Skin of body (tissue), 2 donors: ENCODE measurements around the gene INMT. TPM values are rescaled to one million over a fixed set of nuclear protein-coding genes. Genes with fewer than 3 reads are reported as not detected.

ENCODE experiments used
- DNase-seq: peaks from one replicate; lab custom pipeline; 2025; lab: John Stamatoyannopoulos, UW
- total RNA-seq: library from RNA; depleted of rRNA; stranded (reverse); fragments of >200 nt; gene quantifications from one replicate; pipeline ENCODE4 v1.2.3, GENCODE V29; 2014

INMT gene
- total RNA-seq, 1 donor from 2014 or later = 5.9 TPM

GRCh38 chr7:30780941-30781340 lies 29.0 kb downstream of the INMT start:
- DNase-seq = no peak

DNA sequence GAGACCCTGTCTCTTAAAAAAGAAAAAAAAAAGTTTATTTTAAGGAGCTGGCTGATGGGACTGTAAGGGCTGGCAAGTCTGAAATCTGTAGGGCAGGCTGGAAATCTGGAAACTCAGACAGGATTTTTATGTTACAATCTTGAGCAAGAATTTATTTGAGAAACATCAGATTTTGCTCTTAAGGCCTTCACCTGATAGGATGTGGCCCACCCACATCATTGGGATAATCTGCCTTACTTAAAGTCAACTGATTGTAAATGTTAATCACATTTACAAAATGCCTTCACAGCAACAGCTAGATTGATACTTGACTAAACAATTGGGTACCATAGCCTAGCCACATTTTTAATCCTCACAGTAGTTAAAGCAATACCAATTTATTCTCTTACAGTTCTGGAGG lies 30.8 kb downstream of the INMT start:
- DNase-seq = no peak

DNA sequence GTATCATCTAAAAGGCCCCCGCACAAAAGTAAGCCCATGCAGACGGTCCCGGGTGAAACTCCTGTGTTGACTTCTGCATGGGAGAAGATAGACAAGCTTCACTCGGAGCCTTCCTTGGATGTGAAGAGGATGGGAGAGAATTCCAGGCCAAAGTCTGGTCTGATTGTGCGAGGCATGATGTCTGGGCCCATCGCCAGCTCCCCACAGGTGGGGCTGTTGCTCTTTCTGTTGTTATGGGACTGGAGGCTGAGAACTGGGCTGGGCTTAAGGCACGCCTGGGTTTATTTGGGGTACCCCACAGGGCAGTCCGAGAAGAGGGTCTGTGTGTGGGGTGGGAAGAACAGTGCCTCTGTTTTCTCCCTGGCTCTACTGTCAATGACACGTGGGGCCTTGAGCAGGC lies 33.9 kb downstream of the INMT start:
- no peak for DNase-seq

DNA sequence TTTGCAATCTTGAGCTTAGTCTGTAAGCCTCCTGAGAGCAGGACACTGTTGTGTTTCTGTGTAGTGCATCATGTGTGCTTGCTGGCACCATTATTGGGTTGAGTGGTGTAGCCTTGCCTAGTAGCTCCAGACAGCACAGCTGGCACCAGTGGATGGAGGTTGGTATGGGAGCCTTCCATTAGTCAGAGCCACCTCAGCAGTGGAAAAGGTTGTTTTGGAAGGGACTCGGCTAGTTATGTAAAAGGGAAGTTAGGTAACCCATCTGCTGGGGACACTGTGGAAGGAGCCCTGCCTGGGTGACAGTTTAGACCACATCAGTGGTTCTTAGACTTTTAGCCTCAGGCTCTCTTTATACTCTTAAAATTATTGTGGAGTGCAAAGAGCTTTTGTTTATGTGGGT lies 35.6 kb downstream of the INMT start:
- no peak for DNase-seq

GRCh38 chr7:30788640-30789333 lies 36.9 kb downstream of the INMT start:
- no peak for DNase-seq

- DNase-seq = no peak
Measured at GRCh38 chr7:30789334-30789711, 37.4 kb downstream of the INMT start.

GRCh38 chr7:30790356-30790755 lies 38.4 kb downstream of the INMT start:
- no peak for DNase-seq

- DNase-seq = no peak
Measured at GRCh38 chr7:30791114-30791513, 39.2 kb downstream of the INMT start.

- no peak for DNase-seq
Measured at GRCh38 chr7:30795161-30795948, 43.4 kb downstream of the INMT start.

GRCh38 chr7:30796105-30796869 lies 44.4 kb downstream of the INMT start:
- no peak for DNase-seq

- no peak for DNase-seq
Measured at GRCh38 chr7:30797176-30798040, 45.5 kb downstream of the INMT start.

DNA sequence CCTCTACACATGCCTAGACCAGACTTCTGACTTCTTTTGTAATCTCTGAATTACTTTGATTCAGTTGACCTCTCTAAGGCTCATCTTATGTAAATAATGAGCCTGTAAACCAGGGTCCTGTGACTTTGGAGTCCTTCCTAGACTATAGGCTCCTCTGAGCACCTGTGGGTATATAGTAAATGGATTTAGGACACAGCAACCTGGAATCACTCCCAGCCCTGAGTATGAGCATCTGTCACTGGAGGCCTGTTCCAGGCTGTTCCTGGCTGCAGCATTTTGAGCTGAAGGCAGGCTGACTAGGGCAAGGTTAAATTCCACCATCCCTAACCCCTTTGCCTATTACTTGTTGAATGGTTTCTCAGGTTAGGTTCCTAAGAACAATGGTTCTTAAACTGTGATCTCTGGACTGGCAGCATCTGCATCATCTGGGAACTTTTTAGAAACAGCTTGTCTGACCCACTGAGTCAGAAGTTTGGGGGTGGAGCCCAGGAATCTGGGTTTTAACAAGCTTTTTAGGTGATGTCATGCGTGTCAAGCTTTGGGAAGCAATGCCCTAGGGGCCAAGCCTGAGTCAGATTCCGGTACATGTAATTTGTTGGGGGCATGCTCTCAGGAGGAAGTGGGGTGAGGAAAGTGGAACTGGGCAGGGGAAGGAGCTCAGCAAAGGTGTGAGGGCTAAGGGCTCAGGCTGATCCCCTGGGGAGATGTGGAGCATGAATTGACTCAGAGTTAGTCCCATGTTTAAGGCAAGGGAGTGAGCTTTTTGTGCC lies 47.5 kb downstream of the INMT start:
- no peak for DNase-seq

DNA sequence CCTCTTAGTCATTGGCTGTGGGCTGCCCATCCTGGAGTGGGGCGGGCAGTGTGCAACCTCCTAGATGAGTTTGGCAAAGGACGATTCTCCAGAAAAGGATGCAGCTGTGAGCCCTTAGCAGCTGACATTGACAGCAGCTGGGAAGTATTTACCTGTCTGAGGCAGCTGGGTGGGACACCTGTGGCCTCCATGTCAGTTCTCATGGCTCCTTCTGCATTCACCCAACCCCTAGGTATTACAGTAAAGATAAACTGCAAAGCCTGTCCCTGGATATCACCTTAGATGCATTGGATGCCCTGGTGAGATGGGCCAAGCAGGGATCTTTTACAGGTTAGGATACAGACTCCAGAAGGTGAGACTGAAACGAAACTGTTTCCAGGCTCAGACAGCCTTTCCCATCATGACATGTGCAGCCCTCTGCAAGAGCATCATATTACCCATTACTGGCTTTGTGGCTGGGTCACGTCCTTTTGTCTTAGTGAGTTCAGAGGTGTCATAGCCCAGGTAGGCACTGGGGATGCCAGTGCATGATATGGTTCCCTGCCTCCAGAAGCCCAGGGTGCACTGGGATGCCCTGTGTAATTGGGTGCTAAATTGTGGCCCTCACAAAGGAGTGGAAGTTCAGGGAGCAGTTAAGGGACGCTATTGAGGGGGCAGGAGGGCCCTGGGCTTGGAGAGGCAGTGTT lies 48.2 kb downstream of the INMT start:
- no peak for DNase-seq

DNA sequence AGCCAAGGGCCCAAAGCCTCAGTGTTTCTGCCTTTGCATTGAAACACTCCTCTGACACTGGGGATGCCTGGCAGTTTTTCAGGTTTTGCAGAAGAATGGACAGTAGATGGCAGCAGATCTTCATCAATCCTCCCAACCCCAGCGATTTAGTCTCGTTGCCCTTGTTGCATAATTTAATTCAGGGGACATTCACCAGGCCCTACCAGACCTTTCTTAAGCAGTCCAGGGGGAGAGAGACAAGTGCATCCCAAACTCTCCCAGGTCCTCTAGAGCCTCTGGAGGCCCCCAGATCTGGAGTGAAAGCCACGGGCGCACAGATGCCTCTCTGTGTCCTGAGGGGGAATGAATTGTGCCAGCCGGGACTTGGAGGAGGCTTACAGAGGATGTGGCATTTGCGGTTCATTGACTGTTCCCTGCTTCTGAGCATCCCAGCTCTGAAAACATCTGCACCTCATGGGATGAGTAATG lies 48.9 kb downstream of the INMT start:
- DNase-seq = peak; percentile 78

DNA sequence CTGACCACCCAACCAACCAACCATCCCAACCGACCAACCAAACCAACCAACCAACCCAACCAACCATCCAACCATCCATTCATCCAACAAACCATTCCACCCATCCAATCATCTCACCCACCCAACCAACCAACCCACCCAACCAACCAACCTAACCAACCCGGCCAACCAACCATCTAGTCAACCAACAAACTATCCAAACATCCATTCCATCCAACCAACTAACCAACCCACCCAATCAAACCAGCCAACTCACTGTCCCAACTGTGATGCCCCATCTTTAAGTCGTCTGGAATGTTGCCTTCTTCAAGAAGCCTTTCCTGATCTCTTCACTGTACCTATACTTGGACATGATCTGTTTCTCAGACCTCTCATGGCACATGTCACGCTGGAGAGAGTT lies 50.9 kb downstream of the INMT start:
- no peak for DNase-seq

GRCh38 chr7:30804078-30804661 lies 52.2 kb downstream of the INMT start:
- no peak for DNase-seq

- DNase-seq = no peak
Measured at GRCh38 chr7:30805081-30805691, 53.3 kb downstream of the INMT start.

DNA sequence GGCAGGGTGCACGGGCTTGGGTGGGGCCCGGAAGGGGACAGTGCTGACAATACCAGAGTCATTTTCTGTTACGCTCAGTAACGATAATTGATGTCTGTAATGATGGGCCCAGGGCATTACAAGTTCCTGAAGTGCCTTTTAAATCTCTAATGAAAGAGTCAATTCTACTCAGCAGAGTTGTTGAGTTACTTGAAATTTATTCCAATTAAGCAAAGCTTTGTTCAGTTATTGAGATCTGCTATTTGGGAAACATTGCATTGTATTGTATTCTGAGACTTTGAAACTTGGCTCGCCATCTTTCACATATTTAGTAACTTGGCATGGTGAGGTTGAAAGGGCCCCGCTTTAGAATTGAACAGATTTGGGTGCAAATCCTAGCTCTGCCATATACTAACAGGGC lies 54.0 kb downstream of the INMT start:
- DNase-seq = no peak
